SJCRH30 (cell line): ENCODE data around the gene TBC1D8. TPM values are rescaled to one million over a fixed set of nuclear protein-coding genes. Genes with fewer than 3 reads are reported as not detected.
A peak's percentile ranks its signal among the peaks of the same experiment; 100 is the strongest.

ENCODE experiments used
- DNase-seq, 2 experiments: peaks; one replicate each; pipeline ENCODE4 v3.0.0-alpha.2; 2015 to 2020
- H3K27ac ChIP-seq: fragments of 250-450 bp; sonication (Bioruptor Pico); 2 replicates; pipeline ENCODE4 v1.5.1; 2020; ENCODE audit warnings: mild to moderate bottlenecking, moderate library complexity
- H3K27me3 ChIP-seq: fragments of 250-450 bp; sonication (Bioruptor Pico); 2 replicates; pipeline ENCODE4 v1.5.1; 2020; ENCODE audit warnings: mild to moderate bottlenecking, moderate library complexity
- H3K36me3 ChIP-seq: fragments of 250-450 bp; sonication (Bioruptor Pico); 2 replicates; pipeline ENCODE4 v1.5.1; 2020; ENCODE audit warnings: mild to moderate bottlenecking, moderate library complexity
- H3K4me1 ChIP-seq: fragments of 250-450 bp; sonication (Bioruptor Pico); 2 replicates; pipeline ENCODE4 v1.5.1; 2020; ENCODE audit warnings: mild to moderate bottlenecking, moderate library complexity
- H3K4me3 ChIP-seq: fragments of 250-450 bp; sonication (Bioruptor Pico); 2 replicates; pipeline ENCODE4 v1.5.1; 2020; ENCODE audit warnings: mild to moderate bottlenecking, moderate library complexity
- H3K9me3 ChIP-seq: fragments of 250-450 bp; sonication (Bioruptor Pico); replicated peaks from 2 replicates; pipeline ENCODE4 v1.5.1; 2020; ENCODE audit warnings: mild to moderate bottlenecking, moderate library complexity
- total RNA-seq: library from RNA; depleted of rRNA; stranded (reverse); fragments of >200 nt; shearing (Covaris generic); gene quantifications from 2 replicates; pipeline ENCODE4 v1.2.3, GENCODE V29; 2014

The TBC1D8 gene
- total RNA-seq, 1 experiment from 2014 or later: 8.8 TPM

DNA sequence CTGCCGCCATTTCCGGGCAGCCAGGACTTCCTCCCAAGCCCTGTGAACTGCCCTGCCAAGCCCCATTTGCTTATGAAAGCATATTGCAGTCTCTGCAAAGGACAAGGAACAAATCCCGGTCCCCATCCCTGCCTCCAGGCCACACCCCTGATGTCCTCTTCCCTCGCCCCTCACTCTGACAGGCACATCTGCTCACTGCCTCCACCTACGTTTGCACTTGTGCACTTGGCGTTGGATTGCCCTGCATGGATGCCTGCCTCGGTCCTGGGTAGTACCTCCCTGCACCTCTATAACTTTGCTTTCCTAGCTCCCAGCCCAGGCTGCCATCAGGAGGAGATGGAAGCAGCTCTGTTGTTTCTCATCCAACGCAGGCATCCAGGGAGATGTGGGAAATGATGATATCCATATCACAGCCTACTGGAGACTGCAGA, 168.7 kb downstream of the TBC1D8 start:
- H3K36me3 ChIP-seq: no peaks in the 10 kb centered on the region
- no peak for DNase-seq
- H3K4me1 ChIP-seq: no peaks in the 10 kb centered on the region
- H3K27ac ChIP-seq: no peak overlapping the region
- H3K9me3 ChIP-seq: no peaks in the 10 kb centered on the region
- H3K4me3 ChIP-seq: no peak overlapping the region
- H3K27me3 ChIP-seq: peaks cover 14% of the 10 kb centered on the region; the same call in 1 of the 2 replicates

- Histone ChIP-seq H3K27ac (no peak overlapping the region), H3K9me3 (no peaks in the 10 kb centered on the region), H3K27me3 (peaks cover 14% of the 10 kb centered on the region; the same call in 1 of the 2 replicates), H3K4me1 (no peaks in the 10 kb centered on the region; the same call in 1 of the 2 replicates), H3K36me3 (no peaks in the 10 kb centered on the region), H3K4me3 (no peak overlapping the region)
- no peak for DNase-seq
Observed at GRCh38 chr2:100981011-100981410, 170.2 kb downstream of the TBC1D8 start.

- H3K4me1 ChIP-seq: no peaks in the 10 kb centered on the region; the same call in 1 of the 2 replicates
- DNase-seq: no peak
- H3K9me3 ChIP-seq: no peaks in the 10 kb centered on the region
- no peaks in the 10 kb centered on the region for H3K36me3 ChIP-seq
- H3K27ac ChIP-seq: no peak overlapping the region
- H3K4me3 ChIP-seq: no peak overlapping the region
- peaks cover 14% of the 10 kb centered on the region; the same call in 1 of the 2 replicates for H3K27me3 ChIP-seq
Observed at GRCh38 chr2:100980046-100980445, 171.1 kb downstream of the TBC1D8 start.

DNA sequence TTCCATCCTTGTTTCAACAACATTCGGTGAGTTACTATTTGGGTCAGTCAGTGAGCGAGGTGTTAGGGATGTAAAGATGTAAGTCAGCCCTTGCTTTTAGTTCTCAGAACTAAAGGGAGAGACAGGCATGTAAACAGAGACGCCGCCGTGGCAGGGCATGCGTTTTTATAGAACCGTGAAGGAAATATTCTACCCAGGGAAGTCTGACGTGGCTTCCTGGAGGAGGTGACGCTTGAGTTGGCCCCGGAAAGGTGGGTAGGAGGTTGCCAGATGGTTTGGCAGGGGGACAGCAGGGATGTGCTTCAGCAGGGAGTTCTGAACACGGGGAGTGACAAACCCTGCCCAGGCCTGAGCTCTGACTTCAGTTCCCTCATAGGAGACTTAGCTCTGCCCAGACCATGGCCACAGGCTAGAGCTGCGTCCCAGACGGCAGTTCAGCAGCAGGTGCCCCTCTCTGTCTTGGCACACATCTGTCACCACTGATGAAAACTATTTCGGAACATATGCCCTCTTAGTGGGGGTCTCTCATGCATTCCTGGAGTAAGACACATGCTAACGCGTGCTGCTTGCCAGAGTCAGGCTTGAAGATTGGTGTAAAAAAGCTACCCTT, 172.5 kb downstream of the TBC1D8 start:
- Histone ChIP-seq H3K9me3 (no peaks in the 10 kb centered on the region), H3K27ac (no peak overlapping the region), H3K4me3 (no peak overlapping the region), H3K27me3 (0 out of 2 replicates have a peak, but pooled peaks cover 8% of the 10 kb centered on the region), H3K36me3 (no peaks in the 10 kb centered on the region), H3K4me1 (no peaks in the 10 kb centered on the region; the same call in 1 of the 2 replicates)
- DNase-seq: no peak

GRCh38 chr2:100977511-100977910, 173.7 kb downstream of the TBC1D8 start:
- 0 out of 2 replicates have a peak, but pooled peaks cover 8% of the 10 kb centered on the region for H3K27me3 ChIP-seq
- DNase-seq: no peak
- no peak overlapping the region for H3K4me3 ChIP-seq
- no peak overlapping the region for H3K27ac ChIP-seq
- H3K36me3 ChIP-seq: no peaks in the 10 kb centered on the region
- no peaks in the 10 kb centered on the region for H3K9me3 ChIP-seq
- no peaks in the 10 kb centered on the region; the same call in 1 of the 2 replicates for H3K4me1 ChIP-seq

DNA sequence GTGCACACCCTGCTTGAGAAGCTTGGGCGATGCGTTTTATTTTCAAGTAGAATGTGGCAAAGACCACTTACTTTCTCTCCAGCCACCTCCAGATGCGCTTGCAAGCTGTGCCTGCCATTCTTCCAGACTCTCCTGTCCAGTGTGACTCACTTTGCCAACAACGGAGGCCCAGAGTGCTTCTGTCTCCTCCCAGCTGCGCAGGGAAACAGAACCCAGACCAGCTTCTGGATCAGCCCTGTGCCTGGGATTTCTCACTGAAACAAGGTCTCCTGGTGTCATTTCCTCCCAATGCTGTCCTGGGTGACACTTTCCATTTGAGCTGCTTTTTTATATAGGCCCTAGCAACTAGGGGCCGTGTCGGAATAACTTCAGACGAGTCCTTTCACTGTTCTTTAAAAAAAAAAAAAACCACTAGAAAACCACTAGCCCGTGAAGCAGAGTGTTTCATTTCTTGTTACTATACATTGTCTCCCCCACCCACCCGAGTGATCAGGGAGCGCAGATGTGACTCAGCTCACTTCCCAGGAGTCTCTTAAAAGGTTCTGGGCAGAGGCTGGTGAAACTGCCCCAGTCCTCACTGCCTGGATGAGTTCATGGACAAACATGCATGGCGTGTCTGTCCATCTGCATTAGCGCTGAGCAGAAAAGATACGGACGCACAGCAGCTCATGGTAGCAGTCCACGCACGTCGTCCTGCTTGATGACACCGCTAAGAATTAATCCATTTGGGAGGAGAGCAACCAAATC, 174.4 kb downstream of the TBC1D8 start:
- Histone ChIP-seq H3K4me3 (no peak overlapping the region), H3K9me3 (no peaks in the 10 kb centered on the region), H3K27me3 (0 out of 2 replicates have a peak, but pooled peaks cover 6% of the 10 kb centered on the region), H3K4me1 (peaks cover 3% of the 10 kb centered on the region; the same call in 1 of the 2 replicates), H3K36me3 (no peaks in the 10 kb centered on the region), H3K27ac (no peak overlapping the region)
- peak; percentile 31 to 32 for DNase-seq

DNA sequence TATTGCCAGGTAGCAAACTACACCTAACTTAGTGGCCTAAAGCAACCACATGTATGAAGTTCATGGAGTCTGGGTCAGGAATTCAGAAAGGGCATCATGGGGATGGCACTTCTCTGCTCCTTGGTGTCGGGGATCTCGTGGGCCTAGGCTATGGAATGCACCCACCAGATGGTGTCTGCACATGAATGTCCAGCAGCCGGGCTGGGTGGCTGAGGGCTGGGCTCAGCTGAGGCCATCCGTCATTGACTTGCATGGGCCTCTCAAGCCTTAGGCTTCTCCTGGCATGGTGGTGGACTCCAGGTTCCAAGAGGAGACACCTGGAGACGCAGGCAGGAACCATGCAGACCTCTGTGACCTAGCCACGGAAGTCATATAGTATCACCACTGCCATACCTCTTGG, 175.1 kb downstream of the TBC1D8 start:
- no peaks in the 10 kb centered on the region for H3K36me3 ChIP-seq
- H3K4me3 ChIP-seq: no peak overlapping the region
- H3K4me1 ChIP-seq: peaks cover 3% of the 10 kb centered on the region; the same call in 1 of the 2 replicates
- 0 out of 2 replicates have a peak, but pooled peaks cover 2% of the 10 kb centered on the region for H3K27me3 ChIP-seq
- no peak for DNase-seq
- H3K27ac ChIP-seq: no peak overlapping the region
- no peaks in the 10 kb centered on the region for H3K9me3 ChIP-seq

- Histone ChIP-seq H3K27me3 (no peaks in the 10 kb centered on the region), H3K9me3 (no peaks in the 10 kb centered on the region), H3K4me3 (no peak overlapping the region), H3K36me3 (no peaks in the 10 kb centered on the region), H3K27ac (no peak overlapping the region), H3K4me1 (peaks cover 3% of the 10 kb centered on the region; the same call in 1 of the 2 replicates)
- no peak for DNase-seq
Observed at GRCh38 chr2:100975521-100975785, 175.7 kb downstream of the TBC1D8 start.

DNA sequence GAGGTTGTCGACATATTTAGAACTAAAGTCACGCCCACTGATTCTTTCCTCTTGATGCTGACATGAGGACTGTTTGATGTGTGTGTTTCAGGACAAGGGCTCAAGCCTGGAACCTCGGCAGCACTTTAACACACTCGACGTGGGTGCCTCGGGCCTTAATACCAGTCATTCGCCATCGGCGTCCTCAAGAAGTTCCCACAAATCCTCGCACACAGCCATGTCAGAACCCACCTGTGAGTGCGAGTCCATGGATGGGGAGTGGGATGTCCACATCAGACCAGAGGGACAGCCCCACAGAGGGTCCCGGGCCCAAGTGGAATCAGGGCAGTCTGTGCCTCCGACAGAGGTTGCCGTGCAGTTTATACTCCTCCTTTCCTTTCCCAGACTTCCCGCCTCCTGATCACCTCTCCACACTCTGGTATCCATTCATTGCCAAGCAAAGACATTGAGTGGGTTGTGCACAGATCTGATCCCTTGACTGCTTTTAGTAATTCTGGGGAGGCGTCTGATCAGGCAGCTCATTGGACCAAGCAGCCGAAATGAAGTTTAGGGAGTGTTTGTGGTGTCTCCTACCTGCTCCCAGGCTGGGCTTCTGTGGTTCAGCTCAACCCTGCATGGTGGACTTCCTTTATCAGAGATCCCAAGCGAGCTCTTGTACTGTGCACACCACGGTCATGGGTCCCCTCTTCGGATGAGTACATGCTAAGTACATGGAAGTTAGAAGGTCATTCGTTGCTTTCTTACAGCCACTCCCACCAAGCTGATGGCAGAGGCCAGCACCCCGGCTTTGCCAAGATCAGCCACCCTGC, 176.3 kb downstream of the TBC1D8 start:
- DNase-seq: no peak
- no peaks in the 10 kb centered on the region for H3K27me3 ChIP-seq
- no peaks in the 10 kb centered on the region for H3K36me3 ChIP-seq
- peaks cover 3% of the 10 kb centered on the region; the same call in 1 of the 2 replicates for H3K4me1 ChIP-seq
- H3K4me3 ChIP-seq: no peak overlapping the region
- H3K27ac ChIP-seq: no peak overlapping the region
- no peaks in the 10 kb centered on the region for H3K9me3 ChIP-seq

DNA sequence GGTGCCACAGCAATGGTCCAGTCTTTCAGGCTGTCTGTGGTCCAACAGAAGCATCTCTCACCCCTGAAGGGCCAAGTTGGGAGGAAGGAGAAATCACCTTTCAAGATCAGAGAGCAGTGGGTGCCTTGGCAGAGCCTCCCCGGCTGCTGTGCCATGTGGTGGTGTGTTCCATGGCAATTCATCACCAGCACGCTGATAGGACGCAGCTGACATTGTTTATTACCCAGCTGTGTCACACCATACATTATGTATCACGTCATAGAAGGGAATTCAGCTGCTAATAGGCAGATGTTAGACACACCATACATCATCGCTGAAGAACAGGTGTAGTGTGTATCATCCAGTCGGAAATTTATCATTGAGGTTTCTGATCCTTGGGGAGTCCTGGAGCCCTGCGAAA, 178.7 kb downstream of the TBC1D8 start:
- DNase-seq: peak; percentile 57 to 69
- no peak overlapping the region for H3K4me3 ChIP-seq
- peaks cover 3% of the 10 kb centered on the region; the same call in 1 of the 2 replicates for H3K4me1 ChIP-seq
- no peak overlapping the region for H3K27ac ChIP-seq
- H3K36me3 ChIP-seq: no peaks in the 10 kb centered on the region
- no peaks in the 10 kb centered on the region for H3K27me3 ChIP-seq
- no peaks in the 10 kb centered on the region for H3K9me3 ChIP-seq

DNA sequence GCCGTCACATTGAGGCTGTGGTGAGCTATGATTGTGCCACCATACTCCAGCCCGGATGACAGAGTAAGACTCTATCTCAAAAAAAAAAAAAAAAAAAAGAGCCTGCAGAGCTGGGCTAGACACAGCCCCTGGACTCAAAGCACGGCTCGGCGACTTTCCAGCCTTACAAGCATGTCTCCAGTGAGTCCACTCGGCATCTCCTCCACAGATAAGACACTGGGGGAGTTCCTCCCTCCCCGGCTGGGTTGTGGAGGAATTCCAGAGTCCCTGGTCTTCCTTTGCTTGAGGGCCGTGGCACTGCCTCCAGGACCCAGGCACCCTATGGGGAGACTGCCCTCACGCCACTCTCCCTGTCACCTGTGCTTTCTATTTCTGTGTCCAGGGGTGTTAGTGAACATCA, 180.0 kb downstream of the TBC1D8 start:
- no peak for DNase-seq
- Histone ChIP-seq H3K4me3 (no peak overlapping the region), H3K9me3 (no peaks in the 10 kb centered on the region), H3K27ac (no peak overlapping the region), H3K36me3 (no peaks in the 10 kb centered on the region), H3K27me3 (no peaks in the 10 kb centered on the region), H3K4me1 (peaks cover 3% of the 10 kb centered on the region; the same call in 1 of the 2 replicates)

DNA sequence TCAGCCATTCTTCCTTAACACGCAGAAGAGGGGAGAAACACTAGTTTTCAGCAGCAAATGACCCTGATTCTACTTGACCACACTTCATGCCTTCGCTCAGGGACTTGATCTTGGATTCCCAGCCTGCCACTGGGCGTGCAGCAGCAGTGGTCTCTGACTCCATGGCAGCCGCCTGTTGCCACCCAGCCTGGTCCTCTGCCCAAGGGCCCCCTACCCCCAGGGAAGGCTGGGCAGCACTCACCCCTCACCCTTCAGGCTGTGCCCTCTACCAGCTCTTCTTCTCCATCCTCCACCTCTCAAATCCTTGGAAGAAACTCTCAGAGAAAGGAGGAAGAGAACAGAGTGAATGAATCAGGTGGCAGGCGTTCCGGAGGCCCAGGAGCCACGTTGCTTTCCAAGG, 181.2 kb downstream of the TBC1D8 start:
- Histone ChIP-seq H3K9me3 (no peaks in the 10 kb centered on the region), H3K4me3 (no peak overlapping the region), H3K27ac (no peak overlapping the region), H3K27me3 (no peaks in the 10 kb centered on the region), H3K36me3 (no peaks in the 10 kb centered on the region), H3K4me1 (peaks cover 3% of the 10 kb centered on the region; the same call in 1 of the 2 replicates)
- no peak for DNase-seq

DNA sequence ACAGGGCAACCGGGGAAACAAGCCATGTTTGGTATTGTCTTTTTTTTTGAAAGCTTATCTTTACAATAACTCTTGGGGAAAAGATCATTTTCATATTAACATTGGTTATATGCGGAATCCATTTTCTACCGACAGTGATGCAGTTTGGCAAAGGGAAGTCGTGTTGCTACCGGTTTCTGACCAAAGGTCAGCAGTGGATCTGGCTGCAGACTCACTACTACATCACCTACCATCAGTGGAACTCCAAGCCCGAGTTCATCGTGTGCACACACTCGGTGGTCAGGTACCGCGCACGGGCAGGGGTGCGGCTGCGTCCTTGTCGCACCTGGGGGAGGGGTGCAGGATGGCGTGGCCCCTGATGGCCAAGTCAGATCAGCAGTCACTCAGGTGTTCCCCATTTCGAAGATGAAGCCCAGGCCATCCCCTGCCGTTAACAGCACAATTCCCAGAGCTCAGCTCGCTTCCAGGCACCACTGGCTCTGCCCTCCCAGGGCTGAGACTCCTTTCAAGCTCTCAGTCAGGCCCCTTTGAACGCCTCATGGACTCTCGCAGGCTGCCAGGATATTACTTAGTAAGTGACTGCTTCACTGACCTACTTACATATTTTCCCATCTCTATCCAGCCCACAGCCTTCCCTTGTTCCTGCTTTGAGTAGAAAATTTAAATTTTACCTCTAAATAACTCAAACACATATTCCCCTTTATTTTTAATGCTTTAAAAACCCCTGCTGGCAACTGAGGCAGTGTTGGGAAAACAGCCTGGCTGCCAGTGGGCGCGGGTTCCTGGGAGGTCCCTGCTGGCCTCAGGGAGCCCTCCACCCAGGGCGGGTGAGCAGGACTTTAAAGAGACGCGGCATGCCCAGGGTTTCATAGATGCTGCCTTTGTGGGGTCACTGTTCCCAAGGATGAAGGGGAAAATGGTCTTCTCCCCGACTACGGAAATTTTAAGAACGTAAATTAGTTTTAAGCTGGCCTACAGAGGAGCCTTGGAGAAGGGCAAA, 182.7 kb downstream of the TBC1D8 start:
- Histone ChIP-seq H3K9me3 (no peaks in the 10 kb centered on the region), H3K4me3 (no peak overlapping the region), H3K4me1 (peaks cover 3% of the 10 kb centered on the region; the same call in 1 of the 2 replicates), H3K27me3 (no peaks in the 10 kb centered on the region), H3K36me3 (no peaks in the 10 kb centered on the region), H3K27ac (no peak overlapping the region)
- DNase-seq: no peak

DNA sequence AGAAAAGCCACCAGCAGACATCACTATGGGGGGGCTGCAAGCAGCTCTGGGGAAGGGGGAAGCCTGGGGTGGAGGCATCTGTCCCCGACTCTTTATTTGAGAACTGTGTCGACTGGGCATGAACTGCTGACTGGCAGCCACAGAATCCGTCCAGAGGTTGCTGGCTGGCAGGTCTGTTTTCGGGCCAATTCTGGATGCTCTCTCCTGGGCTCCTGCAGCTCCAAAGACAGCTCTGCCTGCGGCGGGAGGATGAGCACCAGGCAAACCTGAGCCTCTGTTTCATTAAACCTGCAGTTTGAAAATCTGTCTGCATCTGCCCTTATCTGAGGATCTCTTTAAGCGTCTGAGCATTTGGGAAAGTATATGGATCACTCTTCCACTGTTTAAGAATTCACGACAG, 183.5 kb downstream of the TBC1D8 start:
- Histone ChIP-seq H3K4me3 (no peak overlapping the region), H3K9me3 (no peaks in the 10 kb centered on the region), H3K27ac (no peak overlapping the region), H3K27me3 (no peaks in the 10 kb centered on the region), H3K4me1 (peaks cover 3% of the 10 kb centered on the region; the same call in 1 of the 2 replicates), H3K36me3 (no peaks in the 10 kb centered on the region)
- no peak for DNase-seq
